Fibroblast of the aortic adventitia (primary cell): ENCODE results near the gene LPAR6. TPM values are rescaled to one million over a fixed set of nuclear protein-coding genes. Genes with fewer than 3 reads are reported as not detected.
A peak's percentile ranks its signal among the peaks of the same experiment; 100 is the strongest.
"Not testable (repeated sequence)": the region's sequence is repeated elsewhere in the genome, so short reads cannot be mapped to it uniquely, and the experiment has no call there.

ENCODE experiments used
- DNase-seq: peaks from one replicate; pipeline ENCODE4 v3.0.0-alpha.2; 2010; ENCODE audit warnings: low read depth
- H3K4me3 ChIP-seq: 2 replicates; pipeline ENCODE4 v1.5.1; 2011; ENCODE audit warnings: low read depth, mild to moderate bottlenecking, control low read depth, low read length, moderate library complexity
- total RNA-seq: library from RNA; depleted of rRNA; stranded (reverse); fragments of >200 nt; gene quantifications from 2 replicates; pipeline ENCODE4 v1.2.3, GENCODE V29; 2012; ENCODE audit warnings: low replicate concordance
- TF ChIP-seq, protein P1 (sequence below): IDR thresholded peaks from 2 replicates; pipeline ENCODE4 v1.5.1; 2011; ENCODE audit warnings: mild to moderate bottlenecking, low read length, control low read depth, inconsistent platforms; ENCODE audit not compliant: insufficient read depth

Gene LPAR6, protein sequence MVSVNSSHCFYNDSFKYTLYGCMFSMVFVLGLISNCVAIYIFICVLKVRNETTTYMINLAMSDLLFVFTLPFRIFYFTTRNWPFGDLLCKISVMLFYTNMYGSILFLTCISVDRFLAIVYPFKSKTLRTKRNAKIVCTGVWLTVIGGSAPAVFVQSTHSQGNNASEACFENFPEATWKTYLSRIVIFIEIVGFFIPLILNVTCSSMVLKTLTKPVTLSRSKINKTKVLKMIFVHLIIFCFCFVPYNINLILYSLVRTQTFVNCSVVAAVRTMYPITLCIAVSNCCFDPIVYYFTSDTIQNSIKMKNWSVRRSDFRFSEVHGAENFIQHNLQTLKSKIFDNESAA
- 0.90 and 11.2 TPM in 2 replicates for total RNA-seq

DNA sequence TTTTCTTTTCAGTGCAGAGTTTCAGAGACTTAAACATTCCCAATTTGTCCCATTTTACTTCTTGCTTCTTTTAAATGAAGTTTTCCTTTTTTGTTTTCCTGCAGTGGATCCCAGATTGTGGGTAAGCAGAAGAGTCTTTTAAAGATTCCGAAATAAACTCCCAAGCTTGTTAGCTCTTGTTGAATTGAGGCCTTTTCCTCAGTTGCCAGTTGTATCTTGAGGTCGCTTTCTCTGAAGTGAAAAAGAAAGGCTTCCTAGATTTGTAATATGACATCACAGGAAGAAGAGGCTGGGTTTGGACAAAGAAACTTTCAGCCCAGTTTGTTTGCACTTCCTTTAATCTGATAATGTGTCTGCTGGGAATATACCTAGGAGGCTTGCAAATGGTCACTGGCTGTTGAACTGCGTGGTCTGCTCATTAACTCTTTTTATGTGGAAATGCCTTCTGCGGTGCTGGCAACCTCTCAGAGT, at the start of gene LPAR6:
LPAR6 (minus strand) TSS at position 233 of the 471 bp plus-strand sequence. CDS start 690 bp downstream, outside the sequence.
- TF ChIP-seq, protein P1, sequence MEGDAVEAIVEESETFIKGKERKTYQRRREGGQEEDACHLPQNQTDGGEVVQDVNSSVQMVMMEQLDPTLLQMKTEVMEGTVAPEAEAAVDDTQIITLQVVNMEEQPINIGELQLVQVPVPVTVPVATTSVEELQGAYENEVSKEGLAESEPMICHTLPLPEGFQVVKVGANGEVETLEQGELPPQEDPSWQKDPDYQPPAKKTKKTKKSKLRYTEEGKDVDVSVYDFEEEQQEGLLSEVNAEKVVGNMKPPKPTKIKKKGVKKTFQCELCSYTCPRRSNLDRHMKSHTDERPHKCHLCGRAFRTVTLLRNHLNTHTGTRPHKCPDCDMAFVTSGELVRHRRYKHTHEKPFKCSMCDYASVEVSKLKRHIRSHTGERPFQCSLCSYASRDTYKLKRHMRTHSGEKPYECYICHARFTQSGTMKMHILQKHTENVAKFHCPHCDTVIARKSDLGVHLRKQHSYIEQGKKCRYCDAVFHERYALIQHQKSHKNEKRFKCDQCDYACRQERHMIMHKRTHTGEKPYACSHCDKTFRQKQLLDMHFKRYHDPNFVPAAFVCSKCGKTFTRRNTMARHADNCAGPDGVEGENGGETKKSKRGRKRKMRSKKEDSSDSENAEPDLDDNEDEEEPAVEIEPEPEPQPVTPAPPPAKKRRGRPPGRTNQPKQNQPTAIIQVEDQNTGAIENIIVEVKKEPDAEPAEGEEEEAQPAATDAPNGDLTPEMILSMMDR, result no peak
- peak within 1 kb of the TSS; percentile 71 for H3K4me3 ChIP-seq
- peak; percentile 79 for DNase-seq

- H3K4me3 ChIP-seq, result no peak overlapping the region
- TF ChIP-seq, protein P1, result no peak
- no peak for DNase-seq
These were observed 44.8 kb upstream of the LPAR6 start for GRCh38 chr13:48457578-48458242.

DNA sequence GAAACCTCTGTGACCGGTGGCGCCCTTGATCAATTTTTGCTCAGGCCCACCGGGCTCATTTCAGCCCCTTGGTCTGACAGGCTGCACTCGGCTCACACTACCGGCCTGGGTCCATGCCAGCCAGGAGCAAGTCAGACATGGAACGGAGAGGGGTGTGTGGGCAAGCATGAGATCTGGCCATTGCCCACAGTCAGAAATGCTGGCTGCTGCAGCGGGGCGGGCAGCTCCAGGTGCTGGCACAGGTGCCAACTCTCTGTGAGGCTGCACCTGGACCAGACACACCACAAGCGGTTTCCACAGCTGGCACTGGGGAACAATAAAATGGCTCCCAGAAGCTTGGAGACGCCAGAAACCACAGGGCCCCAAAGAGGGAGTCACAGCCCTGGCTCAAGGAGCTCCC, 43.6 kb upstream of the LPAR6 start:
- no peak for DNase-seq
- H3K4me3 ChIP-seq, result no peak overlapping the region
- TF ChIP-seq, protein P1, result no peak

DNA sequence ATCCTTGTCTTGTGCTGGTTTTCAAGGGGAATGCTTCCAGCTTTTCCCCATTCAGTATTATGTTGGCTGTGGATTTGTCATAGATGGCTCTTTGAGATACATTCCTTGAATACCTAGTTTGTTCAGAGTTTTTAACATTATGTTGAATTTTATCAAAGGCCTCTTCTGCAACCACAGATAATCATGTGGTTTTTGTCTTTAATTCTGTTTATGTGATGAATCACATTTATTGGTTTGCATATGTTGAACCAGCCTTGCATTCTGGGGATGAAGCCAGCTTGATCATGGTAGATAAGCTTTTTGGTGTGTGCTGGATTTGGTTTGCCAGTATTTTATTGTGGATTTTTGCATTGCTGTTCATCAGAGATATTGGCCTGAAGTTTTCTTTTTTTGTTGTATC, 38.3 kb upstream of the LPAR6 start:
- peak; percentile 85 for DNase-seq
- not testable (repeated sequence) for H3K4me3 ChIP-seq

DNA sequence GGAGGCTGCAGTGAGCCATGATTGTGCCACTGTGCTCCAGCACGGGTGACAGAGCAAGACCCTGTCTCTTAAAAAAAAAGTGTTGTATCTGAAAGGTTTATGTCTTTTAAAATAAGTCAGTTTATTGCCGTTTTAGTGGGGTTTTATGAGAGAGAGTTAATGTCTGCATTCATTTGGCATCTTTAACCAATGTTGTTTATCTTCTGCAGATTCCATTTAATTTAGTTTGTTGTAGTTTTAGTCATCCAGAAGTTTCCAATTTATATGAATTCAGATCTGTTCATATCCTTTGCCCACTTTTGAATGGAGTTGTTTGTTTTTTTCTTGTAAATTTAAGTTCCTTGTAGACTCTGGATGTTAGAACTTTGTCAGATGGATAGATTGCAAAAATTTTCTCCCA, 36.7 kb upstream of the LPAR6 start:
- H3K4me3 ChIP-seq, result no peak overlapping the region
- TF ChIP-seq, protein P1, result no peak

GRCh38 chr13:48448959-48449614, 36.2 kb upstream of the LPAR6 start:
- peak; percentile 87 for DNase-seq
- H3K4me3 ChIP-seq, result no peak overlapping the region
- TF ChIP-seq, protein P1, result no peak

More for the DNA sequence above, 36.7 kb upstream of the LPAR6 start:
- no peak for DNase-seq
